Endothelial cell of umbilical vein (primary cell): ENCODE data around the gene LCN6. TPM values are rescaled to one million over a fixed set of nuclear protein-coding genes. Genes with fewer than 3 reads are reported as not detected.

Experiments used
- BruUV-seq: library from RNA; stranded (reverse); fragments of 400-500 nt; replicated peaks from 2 replicates; lab custom pipeline; 2021; lab: Mats Ljungman, UMichigan
- CTCF ChIA-PET: fragments of 300-600, 350-600 bp; sonication (Branson Sonifier 250); formaldehyde crosslinking; loops from one replicate; lab custom pipeline; 2021; ENCODE audit warnings: antibody characterized with exemption, inconsistent platforms; lab: Charles Lee
- POLR2A ChIA-PET: fragments of 300-600, 350-600 bp; sonication (Branson Sonifier 250); formaldehyde crosslinking; loops from one replicate; lab custom pipeline; 2021; ENCODE audit warnings: antibody characterized with exemption, inconsistent platforms; lab: Charles Lee
- DNase-seq: peaks from one replicate; pipeline ENCODE4 v3.0.0-alpha.2; 2011; ENCODE audit warnings: low read depth, low spot score
- FAIRE-seq: peaks from 2 replicates; lab custom pipeline; 2011; peaks lifted over from hg19 to GRCh38; lab: Jason Lieb, UNC
- H2AFZ ChIP-seq: 2 replicates; pipeline ENCODE4 v1.6.0; 2012; ENCODE audit warnings: low read depth, low read length, control low read depth, inconsistent platforms
- H3K27ac ChIP-seq: 2 replicates; pipeline ENCODE4 v1.5.1; 2011; ENCODE audit warnings: low read depth, mild to moderate bottlenecking, control low read depth, low read length, moderate library complexity; ENCODE audit not compliant: insufficient read depth
- H3K27me3 ChIP-seq, 2 experiments: 2 replicates each; pipeline versions ENCODE4 v1.6.0 to v1.6.1; 2011; ENCODE audit warnings: low read length in 2 of 2, mixed read lengths in 1 of 2; ENCODE audit not compliant: control insufficient read depth in 2 of 2, insufficient read depth in 2 of 2
- H3K36me3 ChIP-seq, 2 experiments: 2 replicates in 1 of 2; 3 replicates in 1 of 2; pipeline ENCODE4 v1.5.1; 2011; ENCODE audit warnings: low read length in 2 of 2, mild to moderate bottlenecking in 1 of 2, moderate library complexity in 1 of 2; ENCODE audit not compliant: control insufficient read depth in 2 of 2, insufficient read depth in 2 of 2; ENCODE audit errors: extremely low read depth in 1 of 2
- H3K4me1 ChIP-seq: 3 replicates; pipeline ENCODE4 v1.5.1; 2011; ENCODE audit warnings: mild to moderate bottlenecking, low read length; ENCODE audit not compliant: control insufficient read depth, insufficient read depth; ENCODE audit errors: extremely low read depth
- H3K4me2 ChIP-seq: 2 replicates; pipeline ENCODE4 v1.6.1; 2011; ENCODE audit warnings: low read length, control low read depth, mixed read lengths; ENCODE audit not compliant: insufficient read depth
- H3K4me3 ChIP-seq, 3 experiments: fragments of 200-600 bp in 1 of 3; sonication (generic), shearing (Covaris generic) in 1 of 3; replicated peaks in 1 of 3; 2 replicates each; pipeline ENCODE4 v1.5.1; 2011 to 2016; ENCODE audit warnings: control low read depth in 3 of 3, low read length in 3 of 3, mild to moderate bottlenecking in 2 of 3, inconsistent platforms in 1 of 3, low read depth in 1 of 3, moderate library complexity in 1 of 3; ENCODE audit not compliant: insufficient read depth in 1 of 3
- H3K79me2 ChIP-seq: 2 replicates; pipeline ENCODE4 v1.6.0; 2012; ENCODE audit warnings: low read length, inconsistent platforms; ENCODE audit not compliant: control insufficient read depth, insufficient read depth
- H3K9ac ChIP-seq: replicated peaks from 2 replicates; pipeline ENCODE3; 2011; ENCODE audit warnings: low read length, control low read depth; ENCODE audit not compliant: insufficient read depth; ENCODE audit errors: extremely low read depth
- H3K9me1 ChIP-seq: replicated peaks from 3 replicates; pipeline ENCODE4 v1.6.0; 2011; ENCODE audit warnings: mild to moderate bottlenecking, low read length; ENCODE audit not compliant: control insufficient read depth, insufficient read depth; ENCODE audit errors: extremely low read depth
- H3K9me3 ChIP-seq: replicated peaks from 2 replicates; pipeline ENCODE4 v1.5.1; 2012; ENCODE audit warnings: low read length, inconsistent platforms; ENCODE audit not compliant: control insufficient read depth, insufficient read depth
- H4K20me1 ChIP-seq: replicated peaks from 2 replicates; pipeline ENCODE3; 2011; ENCODE audit warnings: mild to moderate bottlenecking, low read length; ENCODE audit not compliant: control insufficient read depth, insufficient read depth; ENCODE audit errors: extremely low read depth
- CTCF ChIP-seq, 2 donors: IDR thresholded peaks; 1 replicate in 1 of 2; 2 replicates in 1 of 2; pipeline ENCODE4 v1.5.1; 2011; ENCODE audit warnings: low read length in 2 of 2, mild to moderate bottlenecking in 2 of 2, moderate library complexity in 2 of 2, control low read depth in 1 of 2, inconsistent platforms in 1 of 2, low read depth in 1 of 2; ENCODE audit not compliant: insufficient read depth in 1 of 2; ENCODE audit errors: extremely low read depth in 1 of 2
- EZH2 ChIP-seq: IDR thresholded peaks from 2 replicates; pipeline ENCODE4 v1.6.1; 2012; ENCODE audit warnings: borderline replicate concordance, low read depth, mild to moderate bottlenecking, moderate library complexity, low read length, inconsistent platforms; ENCODE audit not compliant: severe bottlenecking
- FOS ChIP-seq: IDR thresholded peaks from 2 replicates; pipeline ENCODE4 v1.6.1; 2011; ENCODE audit warnings: mild to moderate bottlenecking, low read length, moderate library complexity, borderline replicate concordance; ENCODE audit not compliant: insufficient read depth
- GATA2 ChIP-seq: IDR thresholded peaks from 2 replicates; pipeline ENCODE4 v1.7.0; 2011; ENCODE audit warnings: low read depth, mild to moderate bottlenecking, moderate library complexity, mixed read lengths, low read length; ENCODE audit not compliant: insufficient read length, insufficient read depth
- JUN ChIP-seq: IDR thresholded peaks from 2 replicates; pipeline ENCODE4 v1.6.1; 2011; ENCODE audit warnings: borderline replicate concordance, low read depth; ENCODE audit not compliant: insufficient read length, insufficient read depth
- MAX ChIP-seq: IDR thresholded peaks from 2 replicates; pipeline ENCODE4 v1.6.1; 2011; ENCODE audit not compliant: insufficient read depth, insufficient read length
- MYC ChIP-seq: IDR thresholded peaks from one replicate; pipeline ENCODE4 v1.6.1; 2011; ENCODE audit warnings: mild to moderate bottlenecking, low read depth, low read length
- POLR2A ChIP-seq: IDR thresholded peaks from 2 replicates; pipeline ENCODE4 v1.6.1; 2012; ENCODE audit warnings: low read depth, mild to moderate bottlenecking, control low read depth, low read length
- POLR2AphosphoS5 ChIP-seq: IDR thresholded peaks from 2 replicates; pipeline ENCODE4 v1.6.1; 2012; ENCODE audit warnings: low read depth, mild to moderate bottlenecking, control low read depth, low read length, moderate library complexity; ENCODE audit not compliant: insufficient read depth
- dilution Hi-C: fragments of 300-500 bp; cut with MboI; formaldehyde crosslinking; loops from one replicate; pipeline ENCODE4 v1.15.0; 2019; ENCODE audit warnings: low sequenced_read_pairs; ENCODE audit not compliant: extremely low pct_ligation_motif_present
- intact Hi-C: fragments of 100-400 bp; cut with micrococcal nuclease; formaldehyde crosslinking; loops from one replicate; pipeline ENCODE4 v1.10.0; 2022
- polyA plus RNA-seq, 4 experiments: library from polyadenylated mRNA; depleted of rRNA in 3 of 4; stranded (reverse) in 3 of 4; unstranded in 1 of 4; fragments of >200 nt; gene quantifications; 2 replicates each; pipeline versions ENCODE4 v1.2.1 to v1.2.3, GENCODE V29; 2011 to 2012; ENCODE audit warnings: missing spikeins in 1 of 4
- total RNA-seq: library from RNA; stranded (reverse); gene quantifications from 2 replicates; pipeline ENCODE4 v1.2.3, GENCODE V29; 2021

LCN6 gene
- total and polyA plus RNA-seq, 2 donors (not counting 3 experiments of a cell fraction or from before 2014, with no cell fraction given), result 0.17 TPM; not detected in 1

- FAIRE-seq (no peak), DNase-seq (no peak)
- H3K36me3 ChIP-seq, result no peaks in the 10 kb centered on the region
- no peaks in the 10 kb centered on the region for H4K20me1 ChIP-seq
- H3K79me2 ChIP-seq, result no peaks in the 10 kb centered on the region
- H3K27ac ChIP-seq, result no peak overlapping the region
- intact Hi-C loops (no loop called here), dilution Hi-C loops (no loop called here)
- H3K4me3 ChIP-seq, result no peak overlapping the region
- ChIA-PET CTCF (interaction anchor here (1.3 to 6.0 kb wide), 2 partner anchors 13 to 15 kb away, joined by 3 to 31 read pairs; partner anchors contain the start of gene LCN8), POLR2A (interaction anchor here (1.3 kb wide), 1 partner anchor 17 kb away, joined by 9 read pairs; no protein-coding TSS in a partner anchor)
- H3K4me1 ChIP-seq, result no peaks in the 10 kb centered on the region
- H3K9me1 ChIP-seq, result no peaks in the 10 kb centered on the region
- BruUV-seq, result no TSS peak
- H3K4me2 ChIP-seq, result no peak overlapping the region
- no peak overlapping the region for H2AFZ ChIP-seq
- peaks cover 0 to 5% of the 10 kb centered on the region in 2 experiments for H3K27me3 ChIP-seq
- no peaks in the 10 kb centered on the region for H3K9me3 ChIP-seq
- TF ChIP-seq CTCF (IDR thresholded peaks at IDR 0.05; ENCODE audit: extremely low read depth in 1 of 2, insufficient read depth in 1 of 2, low read depth in 1 of 2, low read length in 2 of 2) (no peak), JUN (no peak), GATA2 (no peak), MAX (no peak), EZH2 (no peak), POLR2AphosphoS5 (no peak), FOS (no peak), POLR2A (no peak), MYC (no peak)
- no peak overlapping the region for H3K9ac ChIP-seq
Observed at GRCh38 chr9:136744773-136745172, 3.6 kb downstream of the LCN6 start.
